ENCODE data around the gene JSRP1.
A peak's percentile ranks its signal among the peaks of the same experiment; 100 is the strongest.
"Not testable (repeated sequence)": the region's sequence is repeated elsewhere in the genome, so short reads cannot be mapped to it uniquely, and the experiment has no call there.

The JSRP1 gene

GRCh38 chr19:2282062-2282861, 26.0 kb upstream of the JSRP1 start, which contains the start of gene PEAK3:
TSS of gene PEAK3 (minus strand) at chr19:2282175. CDS start at chr19:2280931, 1,244 bp downstream.
- DNase-seq = peak; percentile 88

- not testable (repeated sequence) for DNase-seq
These were observed 25.2 kb upstream of the JSRP1 start for GRCh38 chr19:2281265-2282061.

GRCh38 chr19:2280633-2281264, 24.5 kb upstream of the JSRP1 start:
- DNase-seq = peak; percentile 37

GRCh38 chr19:2278459-2279158, 22.4 kb upstream of the JSRP1 start:
- DNase-seq = peak; percentile 45

GRCh38 chr19:2277138-2277537, 20.9 kb upstream of the JSRP1 start:
- DNase-seq = no peak

GRCh38 chr19:2276429-2276986, 20.3 kb upstream of the JSRP1 start:
- peak; percentile 52 for DNase-seq

- DNase-seq = peak; percentile 48
These were observed 19.6 kb upstream of the JSRP1 start for GRCh38 chr19:2275588-2276428.

GRCh38 chr19:2274931-2275535, 18.8 kb upstream of the JSRP1 start:
- DNase-seq = peak; percentile 91

GRCh38 chr19:2274185-2274711, 18.0 kb upstream of the JSRP1 start:
- peak; percentile 41 for DNase-seq

- peak; percentile 95 for DNase-seq
These were observed 17.4 kb upstream of the JSRP1 start for GRCh38 chr19:2273356-2274184.

GRCh38 chr19:2271234-2272103, 15.3 kb upstream of the JSRP1 start:
- DNase-seq = no peak

- peak; percentile 83 for DNase-seq
These were observed 14.4 kb upstream of the JSRP1 start for GRCh38 chr19:2270423-2271233.

GRCh38 chr19:2270157-2270422, 13.9 kb upstream of the JSRP1 start:
- no peak for DNase-seq

- peak; percentile 98 for DNase-seq
These were observed 13.3 kb upstream of the JSRP1 start for GRCh38 chr19:2269244-2270156.

GRCh38 chr19:2268861-2269243, 12.6 kb upstream of the JSRP1 start:
- DNase-seq = no peak

- DNase-seq = no peak
These were observed 12.2 kb upstream of the JSRP1 start for GRCh38 chr19:2268480-2268830.
